Right renal pelvis (tissue), 4 donors: ENCODE data around the gene PIK3R3. TPM values are rescaled to one million over a fixed set of nuclear protein-coding genes. Genes with fewer than 3 reads are reported as not detected.
A peak's percentile ranks its signal among the peaks of the same experiment; 100 is the strongest.
"Not testable (repeated sequence)": the region's sequence is repeated elsewhere in the genome, so short reads cannot be mapped to it uniquely, and the experiment has no call there.

Source experiments
- DNase-seq, 4 donors: peaks; one replicate each; pipeline ENCODE4 v3.0.0-alpha.2; 2013; ENCODE audit warnings: low read depth in 4 of 4, low spot score in 3 of 4, missing footprints in 1 of 4
- polyA plus RNA-seq, 4 donors: library from polyadenylated mRNA; unstranded; fragments of 120-200 nt; gene quantifications; one replicate each; pipeline ENCODE4 v1.2.1, GENCODE V29; 2013; ENCODE audit not compliant: insufficient read length in 4 of 4

PIK3R3 gene
- polyA plus RNA-seq, 4 donors: 22.7 to 34.6 (median 30.9) TPM

GRCh38 chr1:46072975-46073374 is 59.5 kb downstream of the PIK3R3 start:
- DNase-seq: no peak

GRCh38 chr1:46070164-46070814 is 62.1 kb downstream of the PIK3R3 start:
- DNase-seq: no peak

- DNase-seq: no peak
Observed at GRCh38 chr1:46068525-46068924, 63.9 kb downstream of the PIK3R3 start.

GRCh38 chr1:46067652-46068051 is 64.8 kb downstream of the PIK3R3 start:
- no peak for DNase-seq

- DNase-seq: no peak
Observed at GRCh38 chr1:46065405-46065804, 67.0 kb downstream of the PIK3R3 start.

- no peak for DNase-seq
Observed at GRCh38 chr1:46064708-46065107, 67.7 kb downstream of the PIK3R3 start.

GRCh38 chr1:46062651-46063319 is 69.6 kb downstream of the PIK3R3 start:
- no peak for DNase-seq

GRCh38 chr1:46061146-46061545 is 71.3 kb downstream of the PIK3R3 start:
- DNase-seq: no peak

GRCh38 chr1:46058936-46059335 is 73.5 kb downstream of the PIK3R3 start:
- no peak for DNase-seq

- DNase-seq: no peak
Observed at GRCh38 chr1:46057781-46058180, 74.6 kb downstream of the PIK3R3 start.

GRCh38 chr1:46057215-46057614 is 75.2 kb downstream of the PIK3R3 start:
- DNase-seq: not testable (repeated sequence)

- DNase-seq: no peak
Observed at GRCh38 chr1:46056325-46056724, 76.1 kb downstream of the PIK3R3 start.

GRCh38 chr1:46053734-46054133 is 78.7 kb downstream of the PIK3R3 start:
- DNase-seq: no peak

GRCh38 chr1:46044116-46044515 is 88.3 kb downstream of the PIK3R3 start:
- DNase-seq: no peak

GRCh38 chr1:46043458-46044017 is 88.9 kb downstream of the PIK3R3 start:
- DNase-seq: no peak

GRCh38 chr1:46041974-46042373 is 90.5 kb downstream of the PIK3R3 start:
- no peak for DNase-seq

- no peak for DNase-seq
Observed at GRCh38 chr1:46041551-46041950, 90.9 kb downstream of the PIK3R3 start.

- DNase-seq: peak in 3 of 4 donors; percentile 8 to 28 (median 23)
Observed at GRCh38 chr1:46039571-46040052, 92.8 kb downstream of the PIK3R3 start.

- peak; percentile 68 to 82 (median 72) for DNase-seq
Observed at GRCh38 chr1:46036894-46037839, 95.3 kb downstream of the PIK3R3 start.

GRCh38 chr1:46034601-46035516 is 97.6 kb downstream of the PIK3R3 start:
- DNase-seq: no peak
